ENCODE results near the gene EXOC3L1.

Gene EXOC3L1

DNA sequence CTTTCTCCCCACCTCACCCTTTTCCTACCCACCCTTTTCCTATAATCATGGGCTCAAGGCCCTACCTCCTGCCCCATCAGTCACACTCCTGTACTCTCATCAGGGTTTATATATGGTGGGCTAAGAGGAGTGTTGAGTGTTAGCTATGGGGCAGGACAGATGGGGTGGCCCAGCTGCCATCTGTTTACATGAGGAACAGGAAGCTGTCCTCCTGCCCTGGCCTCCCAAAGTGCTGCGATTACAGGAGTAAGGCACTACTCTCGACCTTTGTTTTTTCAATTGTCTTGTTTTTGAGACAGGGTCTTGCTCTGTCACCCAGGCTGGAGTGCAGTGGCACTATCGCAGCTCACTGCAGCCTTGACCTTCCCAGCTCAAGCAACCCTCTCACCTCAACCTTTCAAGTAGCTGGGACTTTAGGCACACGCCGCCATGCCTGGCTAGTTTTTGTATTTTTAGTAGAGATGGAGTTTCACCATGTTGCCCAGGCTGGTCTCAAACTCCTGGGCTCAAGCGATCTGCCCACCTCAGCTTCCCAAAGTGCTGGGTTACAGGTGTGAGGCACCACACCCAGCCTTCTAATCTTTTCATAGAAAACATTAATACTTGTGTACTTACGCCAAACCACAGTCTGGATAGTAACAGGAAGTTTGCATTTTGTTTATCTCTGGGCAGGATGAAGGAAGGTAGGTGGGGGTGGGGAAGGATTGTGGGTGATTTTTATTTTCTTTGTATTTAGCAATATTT lies 31.9 kb downstream of the EXOC3L1 start:
- no peak for TF ChIP-seq CTCF (IDR thresholded peaks at IDR 0.05; ENCODE audit: low read depth, low read length)
- no peak for TF ChIP-seq MYC (IDR thresholded peaks at IDR 0.05; ENCODE audit: low read depth, low read length)
- no peak overlapping the region for H3K4me3 ChIP-seq (ENCODE audit: low read depth, low read length)

DNA sequence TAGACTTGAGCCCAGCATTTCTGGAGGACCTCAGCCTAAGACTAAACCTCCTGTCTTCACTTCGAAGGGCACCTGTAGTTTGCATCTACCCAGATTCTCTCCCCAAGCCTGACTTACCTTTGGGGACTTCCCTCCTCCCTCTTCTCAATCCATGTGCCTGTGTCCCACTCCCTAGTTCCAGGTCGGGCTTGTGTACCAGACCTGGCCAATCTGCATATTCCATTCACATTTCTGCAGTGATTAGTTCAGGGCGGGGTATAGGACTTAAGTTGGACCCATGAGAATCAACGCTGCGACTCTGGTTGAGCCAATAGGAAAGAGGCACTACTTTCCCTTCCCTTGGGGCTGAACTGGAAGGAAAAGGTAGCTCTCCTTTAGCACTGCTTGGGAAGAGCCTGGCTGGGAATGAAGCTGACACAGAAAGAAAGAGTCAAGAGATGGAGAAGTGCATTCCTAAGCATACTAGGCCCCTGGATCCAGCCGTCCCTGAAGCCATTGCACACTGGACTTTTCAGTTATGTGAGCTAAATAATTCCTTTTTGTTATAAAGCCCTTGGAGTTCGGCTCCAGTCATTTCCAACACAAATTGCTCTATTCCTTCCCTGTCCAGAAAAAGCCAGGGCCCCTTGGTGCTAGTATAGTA lies 32.7 kb downstream of the EXOC3L1 start:
- TF ChIP-seq CTCF (IDR thresholded peaks at IDR 0.05; ENCODE audit: low read depth, low read length), result no peak
- TF ChIP-seq MYC (IDR thresholded peaks at IDR 0.05; ENCODE audit: low read depth, low read length), result no peak
- no peak for TF ChIP-seq POLR2A (IDR thresholded peaks at IDR 0.05; ENCODE audit: extremely low read depth, insufficient read length)
- TF ChIP-seq MAX (IDR thresholded peaks at IDR 0.05; ENCODE audit: low read depth, low read length), result no peak
- no peak overlapping the region for H3K4me3 ChIP-seq (ENCODE audit: low read depth, low read length)
- DNase-seq (ENCODE audit: low read depth), result no peak

More for the DNA sequence above, 31.9 kb downstream of the EXOC3L1 start:
- no peak for DNase-seq (ENCODE audit: low read depth)

- no peak for DNase-seq (ENCODE audit: low read depth)
- TF ChIP-seq MYC (IDR thresholded peaks at IDR 0.05; ENCODE audit: low read depth, low read length), result no peak
- TF ChIP-seq MAX (IDR thresholded peaks at IDR 0.05; ENCODE audit: low read depth, low read length), result 0 out of 2 replicates have a peak, but pooled peaks have one; percentile 5
- H3K4me3 ChIP-seq (ENCODE audit: low read depth, low read length), result no peak overlapping the region
Measured at GRCh38 chr16:67156143-67156844, 33.6 kb downstream of the EXOC3L1 start.

DNA sequence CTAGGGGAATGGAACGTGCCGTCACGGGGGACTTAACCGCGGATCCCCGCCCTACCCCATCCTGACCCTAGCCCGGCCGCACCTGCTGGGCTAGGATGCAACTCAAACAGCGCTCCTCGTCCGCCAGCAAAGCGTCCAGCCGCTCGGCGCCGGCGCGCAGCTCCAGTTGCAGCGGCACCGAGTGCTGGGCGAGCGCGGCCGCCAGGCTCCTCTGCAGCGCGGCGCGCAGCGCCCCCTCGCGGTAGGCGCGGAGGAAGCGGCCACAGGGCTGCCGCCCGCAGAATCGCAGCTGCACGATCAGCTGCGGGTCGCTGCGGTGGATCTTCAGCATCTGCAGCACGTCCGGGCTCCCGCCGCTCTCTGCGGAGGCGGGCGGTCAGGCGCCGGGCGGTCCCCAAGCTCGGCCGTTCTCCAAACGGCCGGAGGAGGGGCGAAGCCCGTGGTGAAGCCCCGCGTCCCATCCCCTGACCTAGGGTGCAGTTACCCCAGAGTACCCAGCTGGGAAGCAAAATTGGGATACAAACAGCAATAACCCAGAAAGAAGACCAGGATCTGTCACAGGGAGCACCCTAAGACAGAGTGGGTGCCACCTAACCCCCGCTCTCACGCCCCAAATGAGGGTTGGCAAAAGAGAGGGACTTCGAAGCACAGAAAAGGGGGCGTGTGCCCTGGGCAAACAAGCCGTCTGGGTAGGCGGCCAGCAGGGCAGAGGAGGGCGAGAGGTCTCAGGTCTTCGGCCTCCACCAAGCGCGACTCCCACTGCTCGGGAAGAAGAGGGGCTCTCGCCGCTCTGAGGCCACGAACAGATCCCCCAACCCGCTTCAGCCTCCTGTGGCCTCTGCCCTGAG lies 34.4 kb downstream of the EXOC3L1 start:
- DNase-seq (ENCODE audit: low read depth), result peak; percentile 84
- TF ChIP-seq MAX (IDR thresholded peaks at IDR 0.05; ENCODE audit: low read depth, low read length) (peak; percentile 33; the same call in 1 of the 2 replicates), POLR2A (IDR thresholded peaks at IDR 0.05; ENCODE audit: extremely low read depth, insufficient read length) (no peak), MYC (IDR thresholded peaks at IDR 0.05; ENCODE audit: low read depth, low read length) (peak; percentile 58), CTCF (IDR thresholded peaks at IDR 0.05; ENCODE audit: low read depth, low read length) (peak; percentile 84)
- no peak overlapping the region for H3K4me3 ChIP-seq (ENCODE audit: low read depth, low read length)

GRCh38 chr16:67154578-67155294 lies 35.2 kb downstream of the EXOC3L1 start:
- DNase-seq (ENCODE audit: low read depth), result peak; percentile 23
- no peak overlapping the region for H3K4me3 ChIP-seq (ENCODE audit: low read depth, low read length)
- TF ChIP-seq MAX (IDR thresholded peaks at IDR 0.05; ENCODE audit: low read depth, low read length) (no peak), POLR2A (IDR thresholded peaks at IDR 0.05; ENCODE audit: extremely low read depth, insufficient read length) (no peak), MYC (IDR thresholded peaks at IDR 0.05; ENCODE audit: low read depth, low read length) (no peak), CTCF (IDR thresholded peaks at IDR 0.05; ENCODE audit: low read depth, low read length) (no peak)

Data from NB4 (cell line).